SU-DHL-6 (cell line): ENCODE data around the gene PPDPF.

Source experiments
- EZH2phosphoT487 ChIP-seq: fragments of 200-600 bp; sonication (generic), shearing (Covaris generic); conservative IDR thresholded peaks from 2 replicates; pipeline ENCODE4 v1.6.1; 2018; ENCODE audit warnings: mild to moderate bottlenecking, antibody characterized with exemption, low read length, moderate library complexity, mixed read lengths
- TF ChIP-seq, protein P1 (sequence below): fragments of 200-600 bp; sonication (generic); IDR thresholded peaks from one replicate; pipeline ENCODE4 v1.5.1; 2017; ENCODE audit warnings: antibody characterized with exemption, mild to moderate bottlenecking, low read length, moderate library complexity; ENCODE audit not compliant: insufficient read depth, poor library complexity, severe bottlenecking

DNA sequence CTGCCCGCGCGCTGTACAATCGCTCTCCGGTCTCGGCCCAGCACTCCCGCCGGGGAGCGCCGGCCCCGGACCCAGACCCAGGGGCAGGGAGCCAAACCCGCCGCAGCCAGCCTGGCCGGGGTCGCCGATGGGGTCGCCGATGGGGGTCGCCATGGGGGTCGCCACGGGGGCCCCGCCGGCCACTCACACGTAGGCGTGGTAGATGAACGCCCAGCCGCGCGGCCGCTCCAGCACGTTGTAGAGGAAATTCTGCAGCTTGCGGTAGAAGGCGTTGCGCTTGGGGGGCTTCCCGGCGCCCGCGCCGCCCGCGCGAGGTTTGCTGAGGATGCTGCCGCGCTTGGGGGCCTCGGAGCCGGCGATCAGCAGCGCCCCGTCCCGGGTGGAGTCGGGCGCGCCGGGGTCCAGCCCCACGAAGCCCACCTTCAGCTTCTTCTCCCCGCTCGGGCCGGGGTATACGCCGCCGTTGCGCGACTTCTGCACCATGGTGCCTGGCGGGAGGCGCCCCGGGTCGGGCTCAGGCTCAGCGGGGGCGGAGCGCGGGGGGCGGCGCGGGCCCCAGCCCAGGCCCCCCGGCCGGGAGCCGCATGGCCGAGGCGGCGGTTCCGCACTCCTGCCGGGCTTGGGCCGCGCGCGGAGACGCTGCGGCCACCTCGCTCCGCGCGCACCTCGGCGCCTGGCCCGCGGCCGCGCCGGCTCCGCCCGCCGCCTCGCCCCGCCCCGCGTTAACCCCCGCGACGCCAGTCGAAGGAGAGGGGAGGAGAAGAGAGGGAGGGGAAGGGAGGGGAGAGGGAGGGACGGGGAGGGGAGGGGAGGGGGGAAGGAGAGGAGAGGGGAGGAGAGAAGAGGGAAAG is 48.4 kb upstream of the PPDPF start, which contains the start of gene KCNQ2:
- no peak for TF ChIP-seq EZH2phosphoT487
- TF ChIP-seq, protein P1, sequence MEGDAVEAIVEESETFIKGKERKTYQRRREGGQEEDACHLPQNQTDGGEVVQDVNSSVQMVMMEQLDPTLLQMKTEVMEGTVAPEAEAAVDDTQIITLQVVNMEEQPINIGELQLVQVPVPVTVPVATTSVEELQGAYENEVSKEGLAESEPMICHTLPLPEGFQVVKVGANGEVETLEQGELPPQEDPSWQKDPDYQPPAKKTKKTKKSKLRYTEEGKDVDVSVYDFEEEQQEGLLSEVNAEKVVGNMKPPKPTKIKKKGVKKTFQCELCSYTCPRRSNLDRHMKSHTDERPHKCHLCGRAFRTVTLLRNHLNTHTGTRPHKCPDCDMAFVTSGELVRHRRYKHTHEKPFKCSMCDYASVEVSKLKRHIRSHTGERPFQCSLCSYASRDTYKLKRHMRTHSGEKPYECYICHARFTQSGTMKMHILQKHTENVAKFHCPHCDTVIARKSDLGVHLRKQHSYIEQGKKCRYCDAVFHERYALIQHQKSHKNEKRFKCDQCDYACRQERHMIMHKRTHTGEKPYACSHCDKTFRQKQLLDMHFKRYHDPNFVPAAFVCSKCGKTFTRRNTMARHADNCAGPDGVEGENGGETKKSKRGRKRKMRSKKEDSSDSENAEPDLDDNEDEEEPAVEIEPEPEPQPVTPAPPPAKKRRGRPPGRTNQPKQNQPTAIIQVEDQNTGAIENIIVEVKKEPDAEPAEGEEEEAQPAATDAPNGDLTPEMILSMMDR = no peak
